Body of pancreas (tissue), 4 donors: ENCODE measurements around the gene MGME1. TPM values are rescaled to one million over a fixed set of nuclear protein-coding genes. Genes with fewer than 3 reads are reported as not detected.

ENCODE experiments used
- ATAC-seq: fragments of 150-250 bp; one replicate; pipeline ENCODE4 v1.9.1; 2016
- DNase-seq, 4 donors: peaks; one replicate each; pipeline ENCODE4 v3.0.0-alpha.2; 2019
- H3K27ac ChIP-seq, 4 donors: fragments of 200-600 bp; sonication (generic); 1 replicate in 3 of 4; 2 replicates in 1 of 4; pipeline versions ENCODE4 v1.5.1 to v1.6.1; 2016 to 2019; ENCODE audit warnings: mild to moderate bottlenecking in 1 of 4, mixed read lengths in 1 of 4, moderate library complexity in 1 of 4
- H3K27me3 ChIP-seq, 2 donors: fragments of 200-600 bp; sonication (generic); one replicate each; pipeline ENCODE4 v1.6.0; 2016; ENCODE audit warnings: mild to moderate bottlenecking in 1 of 2
- H3K36me3 ChIP-seq, 2 donors: fragments of 200-600 bp; sonication (generic); replicated peaks in 1 of 2; 2 replicates each; pipeline ENCODE4 v1.5.1; 2016; ENCODE audit warnings: low read depth in 2 of 2; ENCODE audit not compliant: insufficient read depth in 1 of 2
- H3K4me1 ChIP-seq: fragments of 200-600 bp; sonication (generic); one replicate; pipeline ENCODE4 v1.6.0; 2016
- H3K4me3 ChIP-seq, 2 donors: fragments of 200-600 bp; sonication (generic); 1 replicate in 1 of 2; 2 replicates in 1 of 2; pipeline ENCODE4 v1.5.1; 2016 to 2019
- H3K9me3 ChIP-seq, 3 donors: fragments of 200-600 bp; sonication (generic); 1 replicate in 2 of 3; 2 replicates in 1 of 3; pipeline ENCODE4 v1.5.1; 2016
- CTCF ChIP-seq, 7 experiments: fragments of 450-650 bp in 4 of 7; fragments of 200-600 bp in 3 of 7; sonication (generic) in 3 of 7; IDR thresholded peaks; one replicate each; pipeline ENCODE4 v1.5.1; 2016 to 2019; ENCODE audit warnings: antibody characterized with exemption in 7 of 7
- POLR2A ChIP-seq, 3 donors: fragments of 450-650 bp; IDR thresholded peaks; one replicate each; pipeline ENCODE4 v1.6.1; 2016; ENCODE audit warnings: antibody characterized with exemption in 3 of 3, mild to moderate bottlenecking in 2 of 3
- WGBS, 2 donors: methylation state at CpG; one replicate each; pipeline ENCODE4 v1.1.5; 2017; 5-methylcytosine and 5-hydroxymethylcytosine counted together
- intact Hi-C: fragments of 100-400 bp; cut with DNase I; formaldehyde crosslinking; loops from one replicate; pipeline ENCODE4 v1.15.1; 2023
- total RNA-seq, 2 donors: library from RNA; depleted of rRNA; stranded (reverse); fragments of >200 nt; gene quantifications; one replicate each; pipeline ENCODE4 v1.1.0, GENCODE V29; 2016

The MGME1 gene
- total RNA-seq, 2 donors from 2014 or later: 3.0 to 6.5 TPM

- no peaks in the 10 kb centered on the region for H3K36me3 ChIP-seq
- intact Hi-C loops: loop anchor here (10.0 kb wide), 1 partner anchor 494 kb away; no protein-coding TSS in a partner anchor
- ATAC-seq: no peak
Observed at GRCh38 chr20:17998446-17998845, 29.6 kb downstream of the MGME1 start.

GRCh38 chr20:17999566-17999965 lies 30.7 kb downstream of the MGME1 start:
- intact Hi-C loops: loop anchor here (10.0 kb wide), 1 partner anchor 495 kb away; no protein-coding TSS in a partner anchor
- Histone ChIP-seq H3K4me1 (peaks cover 3% of the 10 kb centered on the region), H3K9me3 (no peaks in the 10 kb centered on the region), H3K27me3 (no peaks in the 10 kb centered on the region), H3K36me3 (no peaks in the 10 kb centered on the region), H3K27ac (no peak overlapping the region), H3K4me3 (no peak overlapping the region)
- TF ChIP-seq CTCF (IDR thresholded peaks at IDR 0.05): no peak
- no peak for TF ChIP-seq POLR2A (IDR thresholded peaks at IDR 0.05)
- DNase-seq (no peak), ATAC-seq (no peak)
- 73 to 78% methylated on average over 4 of the region's 4 CpGs for WGBS, 2 donors

More at GRCh38 chr20:17998446-17998845, 29.6 kb downstream of the MGME1 start:
- no peak for DNase-seq
- no peak overlapping the region for H3K27ac ChIP-seq
- peaks cover 3% of the 10 kb centered on the region for H3K4me1 ChIP-seq
- TF ChIP-seq POLR2A (IDR thresholded peaks at IDR 0.05): no peak
- TF ChIP-seq CTCF (IDR thresholded peaks at IDR 0.05): no peak
- 89 to 92% methylated on average over 5 of the region's 5 CpGs for WGBS, 2 donors
- no peak overlapping the region for H3K4me3 ChIP-seq
- H3K9me3 ChIP-seq: no peaks in the 10 kb centered on the region
- H3K27me3 ChIP-seq: no peaks in the 10 kb centered on the region

- Histone ChIP-seq H3K27me3 (no peaks in the 10 kb centered on the region), H3K4me1 (no peaks in the 10 kb centered on the region), H3K27ac (peak overlapping the region in 3 of 4 donors; percentile 19 to 58 (median 40)), H3K36me3 (no peaks in the 10 kb centered on the region), H3K9me3 (no peaks in the 10 kb centered on the region), H3K4me3 (no peak overlapping the region)
- intact Hi-C loops: no loop called here
- 59 to 65% methylated on average over 10 of the region's 10 CpGs for WGBS, 2 donors
- TF ChIP-seq CTCF (IDR thresholded peaks at IDR 0.05) (peak in 3 of 7 experiments; percentile 7 to 10 (median 9)), POLR2A (IDR thresholded peaks at IDR 0.05) (no peak)
- DNase-seq: peak; percentile 36 to 75 (median 64)
- ATAC-seq: peak; percentile 88
Observed at GRCh38 chr20:18001131-18001921, 32.5 kb downstream of the MGME1 start.

- H3K9me3 ChIP-seq: no peaks in the 10 kb centered on the region
- H3K27ac ChIP-seq: no peak overlapping the region
- WGBS, 2 donors: 44 to 45% methylated on average over 5 of the region's 5 CpGs
- no peak overlapping the region for H3K4me3 ChIP-seq
- peaks cover 11% of the 10 kb centered on the region for H3K4me1 ChIP-seq
- DNase-seq (no peak), ATAC-seq (no peak)
- H3K36me3 ChIP-seq: no peaks in the 10 kb centered on the region
- intact Hi-C loops: no loop called here
- TF ChIP-seq CTCF (IDR thresholded peaks at IDR 0.05) (no peak), POLR2A (IDR thresholded peaks at IDR 0.05) (no peak)
- H3K27me3 ChIP-seq: no peaks in the 10 kb centered on the region
Observed at GRCh38 chr20:18003897-18004296, 35.1 kb downstream of the MGME1 start.
